ENCODE results near the gene ANK3. TPM values are rescaled to one million over a fixed set of nuclear protein-coding genes. Genes with fewer than 3 reads are reported as not detected.

ANK3 gene
- total and polyA plus RNA-seq, 8 donors: 3.3 to 28.5 (median 17.3) TPM

DNA sequence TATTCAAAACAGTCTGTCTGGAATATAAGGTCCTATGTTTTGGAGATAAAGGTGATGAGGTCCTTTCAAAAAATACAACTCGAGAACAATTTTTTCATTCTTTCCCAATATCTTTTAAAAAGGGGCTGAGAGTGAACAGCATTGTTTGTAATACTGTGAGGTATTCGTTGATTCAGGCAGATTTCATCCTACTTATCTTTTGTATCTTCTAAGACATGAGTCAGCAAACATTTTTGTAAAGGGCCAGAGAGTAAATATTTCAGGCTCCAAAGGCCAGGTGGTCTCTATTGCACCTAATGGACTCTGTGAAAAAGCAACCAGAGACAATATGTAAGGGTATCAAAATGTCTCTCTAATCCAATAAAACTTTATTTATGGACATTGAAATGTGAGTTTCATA, 8.1 kb upstream of the ANK3 start:
- Histone ChIP-seq H3K36me3 (no peaks in the 10 kb centered on the region), H3K4me3 (no peak overlapping the region), H3K4me1 (no peaks in the 10 kb centered on the region), H3K27ac (no peak overlapping the region), H3K9me3 (no peaks in the 10 kb centered on the region), H3K27me3 (no peaks in the 10 kb centered on the region)
- DNase-seq: no peak
- ATAC-seq: no peak
- intact Hi-C loops (cut with DNase I): no loop called here
- WGBS, 2 donors: 61 to 75% methylated on average over 2 of the region's 2 CpGs
- TF ChIP-seq, protein P1, sequence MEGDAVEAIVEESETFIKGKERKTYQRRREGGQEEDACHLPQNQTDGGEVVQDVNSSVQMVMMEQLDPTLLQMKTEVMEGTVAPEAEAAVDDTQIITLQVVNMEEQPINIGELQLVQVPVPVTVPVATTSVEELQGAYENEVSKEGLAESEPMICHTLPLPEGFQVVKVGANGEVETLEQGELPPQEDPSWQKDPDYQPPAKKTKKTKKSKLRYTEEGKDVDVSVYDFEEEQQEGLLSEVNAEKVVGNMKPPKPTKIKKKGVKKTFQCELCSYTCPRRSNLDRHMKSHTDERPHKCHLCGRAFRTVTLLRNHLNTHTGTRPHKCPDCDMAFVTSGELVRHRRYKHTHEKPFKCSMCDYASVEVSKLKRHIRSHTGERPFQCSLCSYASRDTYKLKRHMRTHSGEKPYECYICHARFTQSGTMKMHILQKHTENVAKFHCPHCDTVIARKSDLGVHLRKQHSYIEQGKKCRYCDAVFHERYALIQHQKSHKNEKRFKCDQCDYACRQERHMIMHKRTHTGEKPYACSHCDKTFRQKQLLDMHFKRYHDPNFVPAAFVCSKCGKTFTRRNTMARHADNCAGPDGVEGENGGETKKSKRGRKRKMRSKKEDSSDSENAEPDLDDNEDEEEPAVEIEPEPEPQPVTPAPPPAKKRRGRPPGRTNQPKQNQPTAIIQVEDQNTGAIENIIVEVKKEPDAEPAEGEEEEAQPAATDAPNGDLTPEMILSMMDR (IDR thresholded peaks at IDR 0.05): no peak
- FAIRE-seq: no peak

DNA sequence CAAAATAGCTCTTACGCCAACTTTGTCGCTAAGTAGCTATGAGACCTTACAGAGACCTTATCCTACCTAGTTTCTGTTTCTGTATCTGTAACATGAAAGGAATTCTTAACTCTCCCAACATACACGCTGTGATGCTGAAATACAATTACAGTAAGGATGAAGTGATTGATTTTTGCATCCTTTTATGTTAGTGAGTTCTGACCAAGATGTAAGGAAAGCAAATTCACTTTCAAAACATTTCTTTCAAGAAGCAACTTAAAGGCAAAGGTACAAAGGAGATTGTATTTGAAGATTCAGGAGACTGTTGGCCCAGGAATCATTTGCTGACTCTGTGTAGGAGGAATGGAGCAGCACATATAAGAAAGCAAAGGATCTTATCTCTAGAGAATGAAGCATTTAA, 7.1 kb upstream of the ANK3 start:
- TF ChIP-seq, protein P1 (IDR thresholded peaks at IDR 0.05): no peak
- Histone ChIP-seq H3K4me1 (no peaks in the 10 kb centered on the region), H3K9me3 (no peaks in the 10 kb centered on the region), H3K36me3 (no peaks in the 10 kb centered on the region), H3K27ac (no peak overlapping the region), H3K4me3 (no peak overlapping the region), H3K27me3 (no peaks in the 10 kb centered on the region)
- ATAC-seq (no peak), DNase-seq (no peak), FAIRE-seq (no peak)
- intact Hi-C loops (cut with DNase I): no loop called here
- 95 to 97% methylated on average over 3 of the region's 3 CpGs for WGBS, 2 donors

DNA sequence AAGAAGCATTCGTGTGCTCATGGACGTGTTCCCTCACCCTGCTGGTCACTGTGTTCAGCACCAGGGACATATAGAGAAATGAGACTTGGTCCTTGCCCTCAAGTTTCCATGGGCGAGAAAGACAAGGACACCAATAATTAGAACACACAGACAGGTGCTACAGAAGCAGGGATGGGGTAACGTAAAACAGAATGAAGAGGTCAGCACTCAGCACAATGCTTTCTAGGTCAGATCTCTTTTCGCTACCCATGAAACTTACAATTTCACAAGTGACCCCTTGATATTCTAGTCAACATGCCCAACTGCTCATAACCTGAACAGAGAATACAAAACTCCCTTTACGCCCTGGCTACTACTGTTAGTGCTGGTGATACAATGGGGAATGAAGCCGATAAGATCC, 6.0 kb upstream of the ANK3 start:
- H3K36me3 ChIP-seq: no peaks in the 10 kb centered on the region
- ATAC-seq (no peak), DNase-seq (no peak), FAIRE-seq (no peak)
- intact Hi-C loops (cut with DNase I): no loop called here
- no peak overlapping the region for H3K4me3 ChIP-seq
- H3K4me1 ChIP-seq: no peaks in the 10 kb centered on the region
- TF ChIP-seq, protein P1 (IDR thresholded peaks at IDR 0.05): no peak
- no peaks in the 10 kb centered on the region for H3K9me3 ChIP-seq
- H3K27me3 ChIP-seq: no peaks in the 10 kb centered on the region
- WGBS, 2 donors: 87 to 92% methylated on average over 7 of the region's 7 CpGs
- H3K27ac ChIP-seq: no peak overlapping the region

- intact Hi-C loops (cut with DNase I): no loop called here
- H3K36me3 ChIP-seq: no peaks in the 10 kb centered on the region
- peak in 1 of 4 donors; percentile 14 for ATAC-seq
These were observed 4.8 kb upstream of the ANK3 start for GRCh38 chr10:60394446-60394845.

GRCh38 chr10:60390224-60390626, 550 bp upstream of the ANK3 start:
- no peak for FAIRE-seq
- peak in 1 of 4 donors; percentile 39 for ATAC-seq

More at GRCh38 chr10:60394446-60394845, 4.8 kb upstream of the ANK3 start:
- Histone ChIP-seq H3K9me3 (no peaks in the 10 kb centered on the region), H3K27ac (no peak overlapping the region), H3K27me3 (no peaks in the 10 kb centered on the region), H3K4me1 (no peaks in the 10 kb centered on the region), H3K4me3 (no peak overlapping the region)
- TF ChIP-seq, protein P1 (IDR thresholded peaks at IDR 0.05): no peak
- DNase-seq (no peak), FAIRE-seq (no peak)
- WGBS, 2 donors: 87 to 91% methylated on average over 2 of the region's 2 CpGs

More at GRCh38 chr10:60390224-60390626, 550 bp upstream of the ANK3 start:
- Histone ChIP-seq H3K36me3 (no peaks in the 10 kb centered on the region), H3K27me3 (no peaks in the 10 kb centered on the region), H3K27ac (no peak overlapping the region), H3K4me1 (no peaks in the 10 kb centered on the region), H3K4me3 (no peak overlapping the region), H3K9me3 (no peaks in the 10 kb centered on the region)
- intact Hi-C loops (cut with DNase I): no loop called here
- no peak for DNase-seq
- TF ChIP-seq, protein P1 (IDR thresholded peaks at IDR 0.05): no peak
- 69 to 77% methylated on average over 3 of the region's 3 CpGs for WGBS, 2 donors

Measured in pancreas (tissue), 10 donors.